T-helper 2 cell treated with Interferon-gamma antibody and Interleukin-4, amounts not matched to agents 100 ng/mL and 5 ng/mL, for 36 hours (primary cell): ENCODE measurements around the gene TMEFF1. TPM values are rescaled to one million over a fixed set of nuclear protein-coding genes. Genes with fewer than 3 reads are reported as not detected.
"Not testable (repeated sequence)": the region's sequence is repeated elsewhere in the genome, so short reads cannot be mapped to it uniquely, and the experiment has no call there.

ENCODE experiments used
- intact Hi-C: fragments of 100-400 bp; cut with micrococcal nuclease; formaldehyde crosslinking; loops from one replicate; pipeline ENCODE4 v1.15.1; 2023
- total RNA-seq: library from RNA; stranded (reverse); gene quantifications from 2 replicates; pipeline ENCODE4 v1.2.3, GENCODE V29; 2022

The TMEFF1 gene, protein sequence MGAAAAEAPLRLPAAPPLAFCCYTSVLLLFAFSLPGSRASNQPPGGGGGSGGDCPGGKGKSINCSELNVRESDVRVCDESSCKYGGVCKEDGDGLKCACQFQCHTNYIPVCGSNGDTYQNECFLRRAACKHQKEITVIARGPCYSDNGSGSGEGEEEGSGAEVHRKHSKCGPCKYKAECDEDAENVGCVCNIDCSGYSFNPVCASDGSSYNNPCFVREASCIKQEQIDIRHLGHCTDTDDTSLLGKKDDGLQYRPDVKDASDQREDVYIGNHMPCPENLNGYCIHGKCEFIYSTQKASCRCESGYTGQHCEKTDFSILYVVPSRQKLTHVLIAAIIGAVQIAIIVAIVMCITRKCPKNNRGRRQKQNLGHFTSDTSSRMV
- 0.16 and 0.27 TPM in 2 replicates for total RNA-seq

DNA sequence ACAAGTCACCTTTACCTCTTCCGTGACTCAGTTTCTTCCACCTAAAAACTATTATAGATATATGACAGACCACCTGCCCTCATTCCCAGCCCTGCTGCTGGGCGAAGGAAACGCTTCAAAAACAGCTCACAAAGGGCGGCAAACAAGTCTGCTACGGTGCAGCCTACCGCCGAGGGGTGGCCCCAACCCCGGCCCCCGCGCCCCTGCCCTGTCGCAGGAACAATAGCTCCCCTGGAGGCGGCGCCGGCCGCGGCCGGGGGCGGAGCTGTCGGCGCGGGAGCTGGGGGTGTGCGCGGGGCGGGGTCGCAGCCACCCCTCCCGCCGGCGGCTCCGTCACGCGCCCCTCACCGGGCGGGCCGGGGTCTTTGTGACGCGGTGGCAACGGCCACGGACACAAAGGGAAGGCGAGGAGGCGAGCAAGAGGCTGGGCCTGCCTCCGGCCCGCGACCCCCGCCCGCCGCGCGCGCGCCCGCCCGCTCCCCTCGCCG lies at the start of gene TMEFF1:
Gene TMEFF1, plus strand, starts transcription at position 362 of the 488 bp plus-strand sequence. CDS start 396 bp downstream, outside the sequence.
- intact Hi-C loops = loop anchor here (1.0 kb wide), 1 partner anchor 46 kb away; the partner anchor contains the start of gene MSANTD3

DNA sequence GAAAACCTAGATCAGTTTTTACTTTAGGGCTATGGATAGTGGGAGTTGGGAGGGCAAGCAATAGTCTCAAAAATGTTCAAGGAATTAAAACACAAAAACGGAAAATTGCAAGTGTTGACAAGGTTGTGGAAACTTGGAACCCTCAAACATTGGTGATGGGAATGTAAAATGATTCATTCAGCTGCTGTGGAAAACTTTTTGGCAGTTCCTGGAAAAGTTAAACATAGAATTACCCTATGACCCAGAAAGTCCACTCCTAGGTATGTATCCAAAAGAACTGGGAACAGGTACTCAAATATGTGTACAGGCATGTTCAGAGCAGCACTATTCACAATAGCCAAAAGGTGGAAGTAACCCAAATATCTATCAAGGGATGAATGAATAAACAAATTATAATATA lies 47.2 kb upstream of the TMEFF1 start:
- intact Hi-C loops = loop anchor here (2.0 to 5.0 kb wide), 4 partner anchors 73 to 603 kb away; partner anchors contain the start of genes ERP44, INVS, NR4A3 and STX17

GRCh38 chr9:100426189-100426529 lies 46.8 kb upstream of the TMEFF1 start:
- intact Hi-C loops = loop anchor here (2.0 to 5.0 kb wide), 4 partner anchors 73 to 604 kb away; partner anchors contain the start of genes ERP44, INVS, NR4A3 and STX17

DNA sequence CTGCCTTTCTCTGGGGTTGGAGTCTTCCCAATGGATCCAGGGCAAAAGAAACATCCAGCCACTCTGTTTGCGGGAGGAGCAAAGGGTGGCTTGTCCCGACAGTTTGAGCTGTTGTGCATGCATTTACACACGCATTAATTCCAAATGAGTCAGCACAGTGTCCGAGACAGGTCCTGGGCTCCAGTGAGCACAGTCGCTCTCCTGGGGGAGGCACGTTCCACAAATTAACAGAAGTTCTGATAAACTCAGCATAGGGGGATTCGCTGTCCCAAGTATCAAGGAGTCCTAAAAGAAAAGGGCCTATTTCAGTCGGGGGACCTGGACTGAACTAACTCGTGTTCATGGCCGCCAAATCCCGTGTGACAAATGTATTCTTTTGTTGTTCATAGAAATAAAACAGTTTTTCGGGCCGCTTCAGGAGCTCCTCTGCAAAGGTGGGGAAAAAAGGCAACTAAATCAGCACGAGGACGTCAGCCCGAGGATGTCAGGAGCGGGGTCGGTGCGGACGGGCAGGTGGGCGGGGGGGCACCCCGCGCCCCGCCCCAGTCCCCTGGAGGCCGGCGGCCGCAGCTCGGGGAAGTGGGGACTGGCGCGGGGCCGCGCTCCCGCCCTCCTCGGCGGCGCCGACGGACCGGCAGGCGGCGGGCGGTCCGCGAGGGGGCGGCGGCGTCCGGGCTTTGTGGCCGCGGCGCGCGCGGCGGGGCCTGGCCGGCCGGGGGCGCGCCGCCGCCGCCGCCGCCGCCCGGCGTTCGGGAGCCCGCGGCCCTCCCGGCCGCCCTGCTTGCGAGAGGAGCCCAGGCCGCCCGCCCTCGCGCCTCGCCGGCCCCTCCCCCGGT lies 46.2 kb upstream of the TMEFF1 start, which contains the start of gene MSANTD3:
Gene MSANTD3, plus strand, starts transcription at position 614 of the 836 bp plus-strand sequence. CDS start 14,796 bp downstream, outside the sequence.
- intact Hi-C loops = loop anchor here (1.0 to 5.0 kb wide), 6 partner anchors 15 to 604 kb away; partner anchors contain the start of genes ERP44, INVS, NR4A3 and STX17

GRCh38 chr9:100427366-100428263 lies 45.3 kb upstream of the TMEFF1 start:
- intact Hi-C loops = loop anchor here (1.0 to 5.0 kb wide), 6 partner anchors 16 to 605 kb away; partner anchors contain the start of genes ERP44, INVS, NR4A3 and STX17

GRCh38 chr9:100428871-100429654 lies 43.9 kb upstream of the TMEFF1 start:
- intact Hi-C loops = loop anchor here (5.0 kb wide), 2 partner anchors 332 to 607 kb away; partner anchors contain the start of genes ERP44, INVS and NR4A3

DNA sequence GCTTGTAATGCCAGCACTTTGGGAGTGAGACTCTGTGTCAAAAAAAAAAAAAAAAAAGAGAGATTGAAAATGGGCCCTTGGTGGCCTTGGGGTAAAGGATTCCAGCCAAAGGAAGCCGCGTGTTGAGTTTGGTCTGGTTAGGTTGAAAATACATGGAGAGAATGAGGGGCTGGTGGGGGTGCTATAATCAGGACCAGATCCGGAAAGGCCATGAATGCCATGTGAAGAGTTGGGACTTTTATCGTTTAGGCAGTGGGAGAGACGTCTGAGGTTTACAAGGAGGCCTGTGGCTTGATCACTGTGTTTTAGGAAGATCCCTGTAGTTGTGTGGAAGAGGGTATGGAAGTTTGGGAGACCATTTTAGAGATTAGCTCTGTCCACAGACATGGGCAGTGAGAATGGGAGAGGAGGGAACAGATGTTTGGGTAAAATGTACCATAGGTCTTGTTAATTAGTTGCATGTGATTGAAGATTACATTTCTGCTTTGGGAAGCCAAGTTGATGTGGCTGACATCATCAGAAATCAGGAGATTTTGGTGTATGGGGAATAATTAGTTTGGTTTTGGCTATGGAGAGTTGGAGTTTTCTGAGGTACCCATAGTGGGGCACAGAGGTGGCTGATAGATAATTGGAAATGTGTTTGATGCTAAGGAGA lies 42.5 kb upstream of the TMEFF1 start:
- intact Hi-C loops = no loop called here

DNA sequence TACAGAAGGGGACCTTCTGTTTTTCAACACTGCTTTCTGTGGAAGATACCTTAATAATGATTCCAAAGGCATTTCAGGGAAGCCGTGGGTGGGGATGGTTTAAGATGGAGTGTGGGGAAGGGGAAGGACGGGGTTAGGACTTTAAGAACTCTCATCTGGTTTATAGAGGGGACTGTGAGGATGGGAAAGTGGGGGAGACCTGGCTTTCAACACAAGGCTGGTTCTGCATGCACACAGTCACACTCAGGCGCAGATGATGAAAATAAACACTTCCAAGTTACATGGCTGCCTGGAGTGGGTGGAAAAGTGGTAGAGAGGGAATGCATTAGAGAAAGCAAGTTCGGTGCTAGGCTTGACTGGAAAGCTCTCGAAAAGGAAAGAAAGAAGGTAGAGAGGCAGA lies 41.1 kb upstream of the TMEFF1 start:
- intact Hi-C loops = no loop called here

DNA sequence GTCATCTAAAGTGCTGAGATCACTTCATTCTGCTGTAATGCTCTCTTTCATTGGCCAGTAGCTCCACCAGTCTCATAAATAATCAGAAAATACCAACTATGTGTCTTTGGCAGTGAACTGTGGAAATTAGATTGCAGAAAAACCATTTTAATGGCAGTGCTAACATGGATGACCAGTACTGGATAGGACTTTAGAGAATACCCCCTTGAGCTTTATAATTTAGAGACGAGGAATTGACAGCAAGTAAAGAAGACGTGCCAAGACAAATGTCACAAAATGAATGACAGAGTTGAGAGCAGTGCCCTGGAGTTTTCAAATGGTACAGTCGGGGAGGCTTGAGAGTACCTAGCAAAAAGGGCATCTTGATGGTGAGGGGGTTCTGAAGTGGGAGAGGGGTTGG lies 40.2 kb upstream of the TMEFF1 start:
- intact Hi-C loops = no loop called here

GRCh38 chr9:100436571-100436970 lies 36.4 kb upstream of the TMEFF1 start:
- intact Hi-C loops = no loop called here

- intact Hi-C loops = no loop called here
Measured at GRCh38 chr9:100437860-100438805, 34.8 kb upstream of the TMEFF1 start.

- intact Hi-C loops = no loop called here
Measured at GRCh38 chr9:100440071-100440470, 32.9 kb upstream of the TMEFF1 start.

DNA sequence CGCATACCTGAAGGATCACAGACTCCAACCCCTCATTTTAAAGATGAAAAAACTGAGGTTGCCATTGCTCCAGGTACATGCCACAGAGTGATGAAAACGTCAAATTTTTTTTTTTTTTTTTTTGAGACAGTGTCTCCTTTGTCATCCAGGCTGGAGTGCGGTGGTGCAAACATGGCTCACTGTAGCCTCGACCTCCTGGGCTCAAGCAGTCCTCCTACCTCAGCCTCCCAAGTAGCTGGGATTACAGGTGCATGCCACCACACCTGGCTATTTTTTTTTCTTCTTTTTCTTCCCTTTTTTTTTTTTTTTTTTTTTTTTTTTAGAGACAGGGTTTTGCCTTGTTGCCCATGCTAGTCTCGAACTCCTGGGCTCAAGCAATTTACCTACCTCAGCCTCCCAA lies 32.5 kb upstream of the TMEFF1 start:
- intact Hi-C loops = not testable (repeated sequence)

- intact Hi-C loops = no loop called here
Measured at GRCh38 chr9:100441911-100442361, 31.0 kb upstream of the TMEFF1 start.

DNA sequence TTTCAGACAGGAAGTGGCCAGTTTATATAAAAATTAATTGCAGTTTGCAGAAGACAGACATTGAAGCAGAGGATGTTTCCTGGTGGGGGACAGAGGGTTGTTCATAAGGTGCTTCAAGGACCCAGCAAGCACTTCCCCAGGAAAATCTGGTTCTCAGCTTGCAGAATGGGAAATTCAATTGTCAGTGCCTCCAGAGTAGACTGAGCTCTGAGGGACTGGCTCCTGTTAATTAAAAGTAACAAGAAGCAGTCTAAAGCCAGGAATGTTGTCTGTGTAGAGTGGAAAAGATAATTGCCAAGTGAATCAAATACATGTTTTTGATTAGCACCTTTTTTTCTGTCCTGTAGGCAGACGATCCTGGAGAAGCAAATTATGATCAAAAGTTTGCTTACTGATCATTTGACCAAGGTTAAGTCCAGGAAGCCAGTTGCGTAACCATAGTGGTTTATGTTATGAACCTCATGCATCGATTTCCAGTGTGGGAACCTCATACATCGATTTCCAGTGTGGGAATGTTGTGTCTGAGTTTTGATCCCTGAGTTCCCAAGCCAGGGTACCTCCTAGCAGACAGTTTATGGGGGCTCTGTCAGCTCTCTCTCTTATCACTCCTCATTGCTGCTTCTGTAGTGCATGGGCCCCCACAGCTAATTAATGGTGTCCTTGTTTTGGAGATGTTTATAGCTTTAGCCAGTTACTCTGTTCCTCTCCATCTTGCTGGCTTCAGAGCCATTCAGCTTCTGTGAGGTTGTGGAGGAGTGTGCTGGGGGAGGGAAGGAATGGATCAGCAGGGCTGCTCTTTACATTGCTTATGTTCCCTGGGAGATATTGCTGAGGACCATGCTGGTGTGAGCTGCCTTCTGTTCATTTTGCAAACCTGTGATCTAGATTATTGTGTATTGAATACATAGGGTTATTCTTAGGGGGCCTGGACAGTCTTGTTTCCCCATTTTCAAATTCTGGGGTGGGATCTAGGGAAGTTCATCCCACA lies 28.9 kb upstream of the TMEFF1 start:
- intact Hi-C loops = no loop called here

GRCh38 chr9:100445161-100445902 lies 27.6 kb upstream of the TMEFF1 start:
- intact Hi-C loops = no loop called here
